TTC549 (cell line): ENCODE measurements around the gene SLCO4A1.
"Not testable (repeated sequence)": the region's sequence is repeated elsewhere in the genome, so short reads cannot be mapped to it uniquely, and the experiment has no call there.

ENCODE experiments used
- FAIRE-seq: peaks from 2 replicates; lab custom pipeline; 2012; peaks lifted over from hg19 to GRCh38; lab: Jason Lieb, UNC

Gene SLCO4A1

GRCh38 chr20:62622877-62623487 lies 19.3 kb upstream of the SLCO4A1 start:
- no peak for FAIRE-seq

- FAIRE-seq = no peak
Observed at GRCh38 chr20:62623488-62624324, 18.6 kb upstream of the SLCO4A1 start.

GRCh38 chr20:62624325-62624690 lies 18.0 kb upstream of the SLCO4A1 start:
- no peak for FAIRE-seq

GRCh38 chr20:62624719-62625453 lies 17.4 kb upstream of the SLCO4A1 start:
- FAIRE-seq = no peak

GRCh38 chr20:62625516-62625915 lies 16.8 kb upstream of the SLCO4A1 start:
- no peak for FAIRE-seq

DNA sequence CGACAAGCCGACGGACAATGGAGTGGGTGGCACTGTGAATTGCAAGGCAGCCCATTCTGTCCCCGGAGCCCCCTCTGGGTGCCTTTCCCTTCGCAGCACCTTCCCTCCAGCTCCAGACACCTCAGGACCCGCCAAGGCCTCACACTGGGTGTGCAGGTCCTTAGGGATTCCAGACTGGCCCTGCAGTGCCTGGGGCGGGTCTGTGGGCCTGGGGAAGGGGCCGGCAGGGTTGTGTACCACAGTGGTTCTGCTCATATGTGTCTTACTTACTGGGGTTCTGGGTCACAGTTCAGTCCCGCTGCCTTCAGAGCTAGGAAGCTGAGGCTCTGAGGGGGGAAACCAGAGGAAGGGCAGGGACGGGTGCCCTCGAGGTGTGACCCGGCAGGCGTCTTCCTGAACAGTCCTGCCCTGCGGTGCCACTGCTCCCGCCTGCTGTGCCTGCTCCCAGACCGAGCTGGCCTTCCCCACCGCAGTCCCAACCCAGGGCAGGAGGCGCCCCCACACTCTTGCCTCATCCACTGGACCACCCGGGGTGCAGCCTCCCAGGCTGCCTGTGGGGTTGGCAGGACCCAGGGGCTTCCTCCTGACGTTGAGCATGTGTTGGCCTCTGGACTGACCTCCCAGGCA lies 16.3 kb upstream of the SLCO4A1 start:
- no peak for FAIRE-seq

DNA sequence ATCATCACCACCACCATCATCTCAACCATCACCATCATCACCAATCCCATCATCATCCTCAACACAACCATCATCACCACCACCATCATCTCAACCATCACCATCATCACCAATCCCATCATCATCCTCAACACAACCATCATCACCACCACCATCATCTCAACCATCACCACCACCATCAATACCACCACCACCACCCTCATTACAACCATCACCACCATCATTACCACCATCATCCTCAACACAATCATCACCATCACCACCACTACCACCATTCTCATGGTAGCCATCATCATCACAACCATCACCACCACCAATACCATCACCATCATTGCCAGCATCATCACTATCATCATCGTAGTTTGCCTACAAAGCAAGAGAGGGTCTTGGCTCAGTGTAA lies 14.9 kb upstream of the SLCO4A1 start:
- FAIRE-seq = not testable (repeated sequence)

- FAIRE-seq = no peak
Observed at GRCh38 chr20:62627901-62628612, 14.2 kb upstream of the SLCO4A1 start.

DNA sequence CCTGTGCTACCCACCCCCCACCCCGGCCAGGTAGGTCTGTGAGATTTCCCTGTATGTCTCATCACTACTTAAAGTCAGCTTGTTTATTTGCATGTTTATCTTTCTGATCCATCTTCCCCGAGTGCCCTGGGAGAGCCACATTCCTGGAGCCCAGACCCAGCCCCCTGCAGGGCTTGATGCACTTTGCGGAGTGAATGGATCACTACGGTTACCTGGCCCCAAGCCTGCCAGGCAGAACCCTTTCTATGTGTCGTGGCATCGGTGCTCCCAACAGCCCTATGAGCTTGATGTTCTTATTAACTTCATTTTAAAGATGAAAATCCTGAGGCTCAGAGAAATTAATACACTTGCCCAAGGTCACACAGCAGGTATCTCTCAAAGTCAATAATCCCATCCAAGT lies 13.6 kb upstream of the SLCO4A1 start:
- no peak for FAIRE-seq

DNA sequence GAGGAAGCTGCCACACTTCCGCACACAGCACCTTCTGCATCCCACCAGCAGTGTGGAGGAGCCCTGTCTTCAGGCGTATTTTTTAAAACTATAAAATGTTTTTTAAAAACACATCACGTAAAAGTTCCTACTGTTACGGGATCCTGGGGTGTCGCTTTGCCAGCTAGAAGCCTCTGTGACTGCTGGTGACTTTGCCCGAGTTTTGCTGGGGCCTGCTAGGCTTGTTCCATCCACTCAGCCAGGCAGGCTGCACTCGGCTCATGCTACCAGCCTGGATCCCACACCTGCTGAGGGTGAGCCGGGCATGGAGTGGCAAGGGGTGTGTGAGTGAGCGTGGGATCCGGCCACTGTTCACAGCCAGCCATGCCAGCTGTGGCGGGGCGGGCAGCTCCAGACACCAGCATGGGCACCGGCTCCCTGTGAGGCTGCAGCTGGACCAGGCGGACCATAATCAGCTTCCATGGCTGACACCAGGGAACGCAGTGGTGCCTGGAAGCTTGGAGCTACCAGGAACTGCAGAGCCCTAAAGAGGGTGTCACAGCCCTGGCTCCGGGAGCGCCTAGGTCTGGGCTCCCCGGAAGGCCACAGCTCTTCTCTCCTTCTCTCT lies 12.3 kb upstream of the SLCO4A1 start:
- no peak for FAIRE-seq

- no peak for FAIRE-seq
Observed at GRCh38 chr20:62631336-62632308, 10.7 kb upstream of the SLCO4A1 start.

DNA sequence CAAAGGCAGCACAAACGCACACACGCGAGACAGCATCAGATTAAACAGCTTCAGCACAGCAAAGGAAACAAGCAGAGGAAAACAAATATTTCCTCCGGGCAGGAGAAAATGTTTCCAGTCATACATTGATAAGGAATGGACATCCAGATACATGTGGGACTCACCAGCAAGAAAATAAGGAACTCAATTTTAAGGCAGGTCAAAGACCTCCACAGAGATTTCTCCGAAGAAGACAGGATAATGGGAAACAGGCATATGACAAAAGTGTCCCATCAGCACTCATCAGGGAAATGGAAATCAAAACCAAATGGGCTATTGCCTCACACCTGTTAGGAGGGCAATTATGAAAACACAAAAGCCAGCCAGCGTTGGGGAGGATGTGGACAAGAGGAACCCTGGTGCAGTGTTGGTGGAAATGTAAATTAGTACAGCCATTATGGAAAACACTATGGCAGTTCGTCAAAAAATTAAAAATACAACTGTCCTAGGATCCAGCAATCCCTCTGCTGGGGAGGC lies 9.7 kb upstream of the SLCO4A1 start:
- no peak for FAIRE-seq

GRCh38 chr20:62633598-62634329 lies 8.5 kb upstream of the SLCO4A1 start:
- no peak for FAIRE-seq

GRCh38 chr20:62634330-62634967 lies 7.9 kb upstream of the SLCO4A1 start:
- FAIRE-seq = no peak

DNA sequence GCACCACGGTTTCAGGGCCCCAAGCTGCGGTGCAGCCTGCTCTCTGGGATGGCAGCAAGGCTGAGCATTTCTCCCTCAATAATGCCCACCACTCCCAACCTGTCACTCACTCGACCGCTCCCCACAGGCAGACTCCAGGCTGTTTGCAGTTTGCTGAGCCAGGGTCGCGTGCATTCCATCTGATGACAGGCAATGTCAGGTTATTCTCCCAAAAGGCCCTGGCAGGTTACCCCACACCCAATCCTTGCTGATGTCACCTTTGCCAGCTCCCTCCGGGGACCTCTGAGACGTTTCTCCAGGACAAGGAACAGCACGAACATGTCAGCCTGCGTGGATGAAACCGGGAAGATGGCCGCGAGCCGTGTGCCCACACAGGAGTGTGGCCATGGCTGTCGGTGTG lies 7.1 kb upstream of the SLCO4A1 start:
- no peak for FAIRE-seq

- no peak for FAIRE-seq
Observed at GRCh38 chr20:62635852-62636251, 6.5 kb upstream of the SLCO4A1 start.

- no peak for FAIRE-seq
Observed at GRCh38 chr20:62636446-62636845, 5.9 kb upstream of the SLCO4A1 start.

DNA sequence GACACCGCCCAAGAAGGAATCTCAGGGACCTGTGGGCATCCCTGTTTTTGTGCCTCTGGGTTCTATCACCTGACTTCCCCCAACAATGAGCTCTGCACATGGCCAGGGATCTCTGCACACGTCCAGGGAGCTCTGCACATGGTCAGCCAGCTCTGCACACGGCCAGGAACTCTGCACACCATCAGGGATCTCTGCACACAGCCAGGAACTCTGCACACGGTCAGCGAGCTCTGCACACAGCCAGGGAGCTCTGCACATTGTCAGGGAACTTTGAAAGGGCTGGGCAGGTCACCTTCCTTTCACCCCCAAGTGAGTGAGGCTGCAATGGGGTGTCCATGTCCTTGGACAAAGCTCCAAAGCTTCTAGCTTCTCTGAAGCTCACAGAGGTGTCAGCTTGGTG lies 5.2 kb upstream of the SLCO4A1 start:
- no peak for FAIRE-seq

GRCh38 chr20:62637521-62638054 lies 4.7 kb upstream of the SLCO4A1 start:
- no peak for FAIRE-seq
